K562 (cell line): ENCODE measurements around the gene GNG14. TPM values are rescaled to one million over a fixed set of nuclear protein-coding genes. Genes with fewer than 3 reads are reported as not detected.

Experiments used
- CBFB ChIP-seq: sonication (generic); formaldehyde crosslinking; IDR thresholded peaks from 2 replicates; pipeline ENCODE4 v1.4.0; 2020; ENCODE audit warnings: mild to moderate bottlenecking, missing genetic modification reagents
- CC2D1A ChIP-seq: fragments of 450-650 bp; IDR thresholded peaks from 2 replicates; pipeline ENCODE4 v1.6.1; 2017; ENCODE audit warnings: mild to moderate bottlenecking
- HLTF ChIP-seq: fragments of 450-650 bp; IDR thresholded peaks from 2 replicates; pipeline ENCODE4 v1.6.1; 2016
- HOMEZ ChIP-seq: fragments of 250-450 bp; sonication (Bioruptor Pico); IDR thresholded peaks from 2 replicates; pipeline ENCODE4 v1.4.0; 2020; ENCODE audit warnings: mild to moderate bottlenecking, moderate library complexity
- MGA ChIP-seq: fragments of 450-650 bp; IDR thresholded peaks from 2 replicates; pipeline ENCODE4 v1.6.1; 2016; ENCODE audit warnings: mild to moderate bottlenecking, moderate library complexity
- PHF20 ChIP-seq: fragments of 450-650 bp; IDR thresholded peaks from 2 replicates; pipeline ENCODE4 v1.6.1; 2018; ENCODE audit not compliant: partially characterized antibody
- RB1 ChIP-seq: fragments of 450-650 bp; IDR thresholded peaks from 2 replicates; pipeline ENCODE4 v1.6.1; 2017; ENCODE audit warnings: low read depth, mild to moderate bottlenecking
- polyA plus RNA-seq, 8 experiments: library from polyadenylated mRNA; depleted of rRNA in 4 of 8; stranded (reverse) in 5 of 8; unstranded in 3 of 8; fragments of >200 nt; fragmentation: Nextera tagmentation in 2 of 8; fragmentation: Illumina TruSeq in 1 of 8; extraction: Ambion mirVana in 2 of 8; extraction: Trizol in 1 of 8; gene quantifications; 2 replicates each; pipeline versions ENCODE4 v1.2.1 to v1.2.3, GENCODE V29; 2011 to 2014; ENCODE audit warnings: inconsistent platforms in 1 of 8, missing spikeins in 1 of 8
- total RNA-seq, 7 experiments: library from RNA; depleted of rRNA in 6 of 7; stranded (reverse); fragments of >200 nt in 6 of 7; fragmentation: Illumina TruSeq in 2 of 7; extraction: Trizol in 2 of 7; gene quantifications; 2 replicates each; pipeline versions ENCODE4 v1.2.1 to v1.2.3, GENCODE V29; 2011 to 2021; ENCODE audit warnings: low replicate concordance in 1 of 7
- TF ChIP-seq, protein P1 (sequence below): sonication (generic); formaldehyde crosslinking; IDR thresholded peaks from 2 replicates; pipeline ENCODE4 v1.8.0; 2022; ENCODE audit warnings: missing genetic modification reagents, mild to moderate bottlenecking, borderline replicate concordance
- TF ChIP-seq, protein P2 (sequence below): sonication (generic); formaldehyde crosslinking; IDR thresholded peaks from 2 replicates; pipeline ENCODE4 v1.8.0; 2022; ENCODE audit warnings: missing genetic modification reagents, mild to moderate bottlenecking, moderate library complexity, borderline replicate concordance

Gene GNG14
- total and polyA plus RNA-seq, 9 of the 15 experiments (the other 6 are each of a cell fraction or from before 2014, with no cell fraction given), result not detected

GRCh38 chr19:12639901-12640613, 47.7 kb upstream of the GNG14 start (continued):
- TF ChIP-seq MGA (peak; percentile 73), PHF20 (no peak), RB1 (peak; percentile 55; the same call in 1 of the 2 replicates), CC2D1A (no peak), HLTF (no peak), CBFB (peak; percentile 82; the same call in 1 of the 2 replicates), HOMEZ (CRISPR knock-in tag) (no peak)
- TF ChIP-seq, protein P1, sequence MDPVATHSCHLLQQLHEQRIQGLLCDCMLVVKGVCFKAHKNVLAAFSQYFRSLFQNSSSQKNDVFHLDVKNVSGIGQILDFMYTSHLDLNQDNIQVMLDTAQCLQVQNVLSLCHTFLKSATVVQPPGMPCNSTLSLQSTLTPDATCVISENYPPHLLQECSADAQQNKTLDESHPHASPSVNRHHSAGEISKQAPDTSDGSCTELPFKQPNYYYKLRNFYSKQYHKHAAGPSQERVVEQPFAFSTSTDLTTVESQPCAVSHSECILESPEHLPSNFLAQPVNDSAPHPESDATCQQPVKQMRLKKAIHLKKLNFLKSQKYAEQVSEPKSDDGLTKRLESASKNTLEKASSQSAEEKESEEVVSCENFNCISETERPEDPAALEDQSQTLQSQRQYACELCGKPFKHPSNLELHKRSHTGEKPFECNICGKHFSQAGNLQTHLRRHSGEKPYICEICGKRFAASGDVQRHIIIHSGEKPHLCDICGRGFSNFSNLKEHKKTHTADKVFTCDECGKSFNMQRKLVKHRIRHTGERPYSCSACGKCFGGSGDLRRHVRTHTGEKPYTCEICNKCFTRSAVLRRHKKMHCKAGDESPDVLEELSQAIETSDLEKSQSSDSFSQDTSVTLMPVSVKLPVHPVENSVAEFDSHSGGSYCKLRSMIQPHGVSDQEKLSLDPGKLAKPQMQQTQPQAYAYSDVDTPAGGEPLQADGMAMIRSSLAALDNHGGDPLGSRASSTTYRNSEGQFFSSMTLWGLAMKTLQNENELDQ (CRISPR knock-in tag), result no peak
- TF ChIP-seq, protein P2, sequence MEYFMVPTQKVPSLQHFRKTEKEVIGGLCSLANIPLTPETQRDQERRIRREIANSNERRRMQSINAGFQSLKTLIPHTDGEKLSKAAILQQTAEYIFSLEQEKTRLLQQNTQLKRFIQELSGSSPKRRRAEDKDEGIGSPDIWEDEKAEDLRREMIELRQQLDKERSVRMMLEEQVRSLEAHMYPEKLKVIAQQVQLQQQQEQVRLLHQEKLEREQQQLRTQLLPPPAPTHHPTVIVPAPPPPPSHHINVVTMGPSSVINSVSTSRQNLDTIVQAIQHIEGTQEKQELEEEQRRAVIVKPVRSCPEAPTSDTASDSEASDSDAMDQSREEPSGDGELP (CRISPR knock-in tag), result peak; percentile 58; the same call in 1 of the 2 replicates
